PC-9 (cell line): Measurements from ENCODE around the gene LRP2.

Experiments
- CTCF ChIP-seq: fragments of 200-600 bp; sonication (generic); conservative IDR thresholded peaks from 2 replicates; pipeline ENCODE4 v1.6.1; 2017; ENCODE audit warnings: mixed run types, antibody characterized with exemption, mild to moderate bottlenecking, moderate library complexity
- EZH2 ChIP-seq: fragments of 200-600 bp; sonication (generic); IDR thresholded peaks from 2 replicates; pipeline ENCODE4 v1.8.0; 2017; ENCODE audit warnings: antibody characterized with exemption, low read depth

GRCh38 chr2:169303579-169304305, 58.6 kb downstream of the LRP2 start:
- TF ChIP-seq EZH2 (no peak), CTCF (no peak)
